Mucosa of descending colon (tissue), 3 donors: ENCODE measurements around the gene LRRN4. TPM values are rescaled to one million over a fixed set of nuclear protein-coding genes. Genes with fewer than 3 reads are reported as not detected.

Experiments used
- ATAC-seq: fragments of 200-7000 bp; cut with Tn5 transposase; one replicate; pipeline ENCODE4 v1.9.1; 2020; ENCODE audit warnings: mild to moderate bottlenecking, moderate library complexity
- DNase-seq, 3 donors: peaks; one replicate each; pipeline ENCODE4 v3.0.0-alpha.2; 2020
- H3K36me3 ChIP-seq: fragments of 200-600 bp; one replicate; pipeline ENCODE4 v1.8.0; 2021; ENCODE audit warnings: low read depth, mild to moderate bottlenecking
- H3K4me1 ChIP-seq: fragments of 200-600 bp; one replicate; pipeline ENCODE4 v1.8.0; 2021; ENCODE audit warnings: low read depth, mild to moderate bottlenecking
- H3K4me3 ChIP-seq: fragments of 200-600 bp; one replicate; pipeline ENCODE4 v1.8.0; 2021; ENCODE audit warnings: mild to moderate bottlenecking
- H3K9me3 ChIP-seq: fragments of 200-600 bp; one replicate; pipeline ENCODE4 v1.8.0; 2021; ENCODE audit warnings: mild to moderate bottlenecking
- CTCF ChIP-seq: fragments of 200-600 bp; IDR thresholded peaks from one replicate; pipeline ENCODE4 v1.8.0; 2022; ENCODE audit warnings: antibody characterized with exemption, mild to moderate bottlenecking
- intact Hi-C, 2 donors: fragments of 100-400 bp; cut with DNase I in 1 of 2; cut with micrococcal nuclease in 1 of 2; formaldehyde crosslinking; loops; one replicate each; pipeline versions ENCODE4 v1.11.0 to v1.11.1; 2022; cut with DNase I, micrococcal nuclease
- total RNA-seq, 3 donors: library from RNA; stranded (reverse); fragmentation: NEBNext Ultra II Directional in 2 of 3; extraction: Animal tissue kit (Norgen Biotek cat#: 25700) in 2 of 3; gene quantifications; one replicate each; pipeline versions ENCODE4 v1.2.1 to v1.2.4, GENCODE V29; 2021 to 2023
- donor health status: DM: no; HTN: no; CAD: no; lungs with moderate emphysema.
- donor health status: DM: no; HTN: no; CAD: no.
- donor health status: DM: no; HTN: yes; CAD: no.

LRRN4 gene
- total RNA-seq, 3 donors from 2014 or later = not detected

DNA sequence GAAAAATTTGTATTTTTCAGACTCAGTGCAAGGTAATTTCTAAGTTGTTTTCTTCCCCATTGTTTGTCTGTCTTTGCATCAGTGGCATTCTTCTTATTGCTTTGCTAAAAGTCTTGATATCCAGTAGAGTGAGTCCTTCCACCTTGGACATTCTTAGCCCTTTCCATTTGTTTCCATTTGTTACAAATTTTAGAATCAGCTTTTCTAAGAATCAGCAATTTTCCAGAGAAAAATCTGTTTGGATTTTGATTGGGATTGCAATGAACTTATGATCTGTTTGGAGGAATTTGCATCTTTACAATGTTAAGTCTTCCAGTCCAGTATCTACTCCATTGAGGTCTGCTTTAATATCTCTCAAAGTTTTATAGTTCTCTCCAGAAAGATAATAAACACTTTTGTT lies 36.4 kb downstream of the LRRN4 start:
- Histone ChIP-seq H3K36me3 (no peaks in the 10 kb centered on the region), H3K4me3 (no peak overlapping the region), H3K4me1 (no peaks in the 10 kb centered on the region), H3K9me3 (no peaks in the 10 kb centered on the region)
- DNase-seq (no peak), ATAC-seq (no peak)
- intact Hi-C loops = no loop called here
- TF ChIP-seq CTCF = no peak

- ATAC-seq (no peak), DNase-seq (no peak)
- H3K4me1 ChIP-seq = no peaks in the 10 kb centered on the region
- no peaks in the 10 kb centered on the region for H3K36me3 ChIP-seq
- TF ChIP-seq CTCF = no peak
- no peaks in the 10 kb centered on the region for H3K9me3 ChIP-seq
- intact Hi-C loops = no loop called here
- H3K4me3 ChIP-seq = no peak overlapping the region
Observed at GRCh38 chr20:6014957-6015356, 38.9 kb downstream of the LRRN4 start.

GRCh38 chr20:6014017-6014416 lies 39.8 kb downstream of the LRRN4 start:
- H3K4me3 ChIP-seq = no peak overlapping the region
- ATAC-seq (no peak), DNase-seq (no peak)
- no peaks in the 10 kb centered on the region for H3K4me1 ChIP-seq
- intact Hi-C loops = no loop called here
- no peaks in the 10 kb centered on the region for H3K9me3 ChIP-seq
- no peaks in the 10 kb centered on the region for H3K36me3 ChIP-seq
- no peak for TF ChIP-seq CTCF

GRCh38 chr20:6012179-6012578 lies 41.7 kb downstream of the LRRN4 start:
- TF ChIP-seq CTCF = no peak
- ATAC-seq = no peak
- intact Hi-C loops = no loop called here
- no peaks in the 10 kb centered on the region for H3K9me3 ChIP-seq
- no peak overlapping the region for H3K4me3 ChIP-seq
- no peaks in the 10 kb centered on the region for H3K36me3 ChIP-seq
- H3K4me1 ChIP-seq = peaks cover 11% of the 10 kb centered on the region
- no peak for DNase-seq

DNA sequence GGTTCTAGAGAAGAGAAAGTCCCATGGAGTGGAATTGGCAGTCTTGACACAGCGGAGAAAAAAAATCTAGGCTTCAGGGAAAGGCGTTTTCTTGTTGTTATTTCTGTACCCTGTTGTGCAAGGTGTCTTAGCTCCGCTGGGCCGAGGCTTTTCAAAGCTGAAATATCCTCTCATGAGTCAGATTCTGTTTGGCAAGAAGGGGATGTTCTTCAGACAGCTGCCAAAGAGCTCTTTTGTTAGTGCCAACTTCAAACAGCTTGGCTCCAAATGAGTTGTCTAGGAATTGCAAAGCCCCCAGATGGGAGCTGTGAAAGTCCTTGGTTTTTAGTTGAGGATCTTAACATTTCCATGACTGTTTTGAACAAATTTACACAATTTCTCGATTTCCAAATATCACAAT lies 45.6 kb downstream of the LRRN4 start:
- no peaks in the 10 kb centered on the region for H3K9me3 ChIP-seq
- H3K4me1 ChIP-seq = peaks cover 11% of the 10 kb centered on the region
- ATAC-seq (peak; percentile 24), DNase-seq (peak in 1 of 3 donors; percentile 13)
- intact Hi-C loops = no loop called here
- H3K36me3 ChIP-seq = no peaks in the 10 kb centered on the region
- no peak for TF ChIP-seq CTCF
- H3K4me3 ChIP-seq = no peak overlapping the region

- no peaks in the 10 kb centered on the region for H3K9me3 ChIP-seq
- peak; percentile 37 for ATAC-seq
- DNase-seq = peak in 1 of 3 donors; percentile 14
Observed at GRCh38 chr20:6007529-6008103, 46.2 kb downstream of the LRRN4 start.

More at GRCh38 chr20:6007529-6008103, 46.2 kb downstream of the LRRN4 start:
- intact Hi-C loops = no loop called here
- Histone ChIP-seq H3K4me1 (peaks cover 11% of the 10 kb centered on the region), H3K36me3 (no peaks in the 10 kb centered on the region), H3K4me3 (no peak overlapping the region)
- no peak for TF ChIP-seq CTCF
